ENCODE data around the gene LPP.

DNA sequence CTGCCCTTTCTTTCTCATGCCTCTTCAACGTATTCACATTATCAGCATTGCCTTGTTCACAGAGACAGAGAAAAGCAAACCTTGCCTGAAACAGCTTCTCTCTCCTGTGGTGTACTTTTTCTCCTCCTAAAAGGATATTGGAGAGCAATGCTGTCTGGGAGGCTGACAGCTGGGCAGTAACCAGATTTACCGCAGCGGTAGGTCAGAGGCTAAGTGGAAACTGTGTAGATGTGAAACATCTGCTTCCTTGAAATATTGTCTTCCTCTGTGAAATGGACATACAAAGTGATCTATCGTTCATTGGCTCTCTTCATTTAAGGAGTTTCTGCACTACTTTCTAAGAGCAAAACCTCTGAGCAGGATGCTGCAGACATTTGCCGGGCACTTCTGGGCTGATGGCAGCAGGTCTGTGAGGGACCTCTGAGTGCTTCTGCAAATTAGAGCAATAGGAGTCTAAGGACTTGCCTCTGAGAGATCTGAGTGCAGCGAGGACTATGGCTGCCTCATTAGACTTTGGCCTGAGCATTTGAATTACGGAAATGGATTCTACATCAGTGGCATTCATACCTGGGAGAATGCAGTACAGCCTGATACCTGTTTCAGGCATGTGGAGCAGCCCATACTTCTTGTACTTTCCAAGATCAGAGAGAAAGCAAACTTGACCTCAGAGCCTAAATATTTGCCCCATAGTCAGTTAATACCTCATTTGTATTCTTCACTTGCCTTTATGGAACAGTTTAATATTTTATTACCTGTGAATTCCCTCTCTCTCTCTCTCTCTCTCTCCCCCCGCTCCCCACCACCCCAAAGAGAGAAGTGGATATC, 757.3 kb downstream of the LPP start:
- no peak for TF ChIP-seq POLR2A (IDR thresholded peaks at IDR 0.05)
- TF ChIP-seq, protein P1, sequence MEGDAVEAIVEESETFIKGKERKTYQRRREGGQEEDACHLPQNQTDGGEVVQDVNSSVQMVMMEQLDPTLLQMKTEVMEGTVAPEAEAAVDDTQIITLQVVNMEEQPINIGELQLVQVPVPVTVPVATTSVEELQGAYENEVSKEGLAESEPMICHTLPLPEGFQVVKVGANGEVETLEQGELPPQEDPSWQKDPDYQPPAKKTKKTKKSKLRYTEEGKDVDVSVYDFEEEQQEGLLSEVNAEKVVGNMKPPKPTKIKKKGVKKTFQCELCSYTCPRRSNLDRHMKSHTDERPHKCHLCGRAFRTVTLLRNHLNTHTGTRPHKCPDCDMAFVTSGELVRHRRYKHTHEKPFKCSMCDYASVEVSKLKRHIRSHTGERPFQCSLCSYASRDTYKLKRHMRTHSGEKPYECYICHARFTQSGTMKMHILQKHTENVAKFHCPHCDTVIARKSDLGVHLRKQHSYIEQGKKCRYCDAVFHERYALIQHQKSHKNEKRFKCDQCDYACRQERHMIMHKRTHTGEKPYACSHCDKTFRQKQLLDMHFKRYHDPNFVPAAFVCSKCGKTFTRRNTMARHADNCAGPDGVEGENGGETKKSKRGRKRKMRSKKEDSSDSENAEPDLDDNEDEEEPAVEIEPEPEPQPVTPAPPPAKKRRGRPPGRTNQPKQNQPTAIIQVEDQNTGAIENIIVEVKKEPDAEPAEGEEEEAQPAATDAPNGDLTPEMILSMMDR (IDR thresholded peaks at IDR 0.05), result no peak

Data from stomach (tissue), 4 donors.